NCI-H1417 treated with DMSO at 0.1 percent for 48 hours (cell line): ENCODE measurements around the gene ARID3C.
A peak's percentile ranks its signal among the peaks of the same experiment; 100 is the strongest.
"Not testable (repeated sequence)": the region's sequence is repeated elsewhere in the genome, so short reads cannot be mapped to it uniquely, and the experiment has no call there.

Source experiments
- DNase-seq: peaks from one replicate; lab custom pipeline; 2025; lab: John Stamatoyannopoulos, UW

Gene ARID3C

GRCh38 chr9:34651876-34652601 is 23.2 kb upstream of the ARID3C start, which contains the start of gene IL11RA:
Gene IL11RA, plus strand, starts transcription at chr9:34652185. Its CDS starts 3,033 bp downstream, at chr9:34655218.
- no peak for DNase-seq

- DNase-seq: no peak
Measured at GRCh38 chr9:34651321-34651720, 22.5 kb upstream of the ARID3C start.

- no peak for DNase-seq
Measured at GRCh38 chr9:34650816-34651215, 21.9 kb upstream of the ARID3C start.

- no peak for DNase-seq
Measured at GRCh38 chr9:34648673-34649072, 19.8 kb upstream of the ARID3C start.

GRCh38 chr9:34647651-34648050 is 18.8 kb upstream of the ARID3C start:
- DNase-seq: no peak

- no peak for DNase-seq
Measured at GRCh38 chr9:34647084-34647403, 18.2 kb upstream of the ARID3C start.

GRCh38 chr9:34646211-34647083 is 17.6 kb upstream of the ARID3C start, which contains the start of gene GALT:
Gene GALT, plus strand, starts transcription at chr9:34646675. Its CDS starts 30 bp downstream, at chr9:34646705.
- DNase-seq: peak; percentile 62

GRCh38 chr9:34644766-34645314 is 16.0 kb upstream of the ARID3C start:
- no peak for DNase-seq

GRCh38 chr9:34642679-34643078 is 13.8 kb upstream of the ARID3C start:
- no peak for DNase-seq

- DNase-seq: not testable (repeated sequence)
Measured at GRCh38 chr9:34639322-34639721, 10.5 kb upstream of the ARID3C start.

GRCh38 chr9:34638138-34638445 is 9.2 kb upstream of the ARID3C start:
- DNase-seq: no peak

GRCh38 chr9:34637356-34638137 is 8.7 kb upstream of the ARID3C start, which contains the start of gene SIGMAR1:
Gene SIGMAR1, minus strand, starts transcription at chr9:34637787. Its CDS starts 90 bp downstream, at chr9:34637697.
- DNase-seq: peak; percentile 55

- no peak for DNase-seq
Measured at GRCh38 chr9:34636791-34637355, 8.0 kb upstream of the ARID3C start.

GRCh38 chr9:34635556-34635955 is 6.7 kb upstream of the ARID3C start:
- no peak for DNase-seq

GRCh38 chr9:34634551-34635248 is 5.8 kb upstream of the ARID3C start:
- DNase-seq: no peak

- no peak for DNase-seq
Measured at GRCh38 chr9:34633851-34634550, 5.1 kb upstream of the ARID3C start.

GRCh38 chr9:34633166-34633565 is 4.3 kb upstream of the ARID3C start:
- DNase-seq: no peak

- DNase-seq: no peak
Measured at GRCh38 chr9:34630402-34631154, 1.7 kb upstream of the ARID3C start.

GRCh38 chr9:34629491-34629808 is 584 bp upstream of the ARID3C start:
- DNase-seq: no peak
